ENCODE measurements around the gene TTC13.

DNA sequence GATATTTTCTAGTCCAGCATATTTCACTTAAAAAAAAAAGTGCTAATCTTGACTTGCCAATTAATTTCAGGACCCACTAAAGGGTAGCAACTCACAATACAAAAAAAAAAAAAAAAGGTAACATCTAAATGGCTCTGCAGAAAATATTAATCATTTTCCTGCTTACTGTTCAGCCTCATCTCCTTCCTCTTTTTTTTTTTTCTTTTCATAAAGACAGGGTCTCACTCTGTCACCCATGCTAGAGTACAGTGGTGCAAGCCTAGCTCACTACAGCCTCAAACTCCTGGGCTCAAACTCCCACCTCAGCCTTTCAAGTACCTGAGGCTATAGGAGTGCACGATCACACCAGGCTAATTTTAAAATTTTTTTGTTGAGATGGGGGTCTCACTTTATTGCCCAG lies 30.4 kb downstream of the TTC13 start:
- TF ChIP-seq, protein P1, sequence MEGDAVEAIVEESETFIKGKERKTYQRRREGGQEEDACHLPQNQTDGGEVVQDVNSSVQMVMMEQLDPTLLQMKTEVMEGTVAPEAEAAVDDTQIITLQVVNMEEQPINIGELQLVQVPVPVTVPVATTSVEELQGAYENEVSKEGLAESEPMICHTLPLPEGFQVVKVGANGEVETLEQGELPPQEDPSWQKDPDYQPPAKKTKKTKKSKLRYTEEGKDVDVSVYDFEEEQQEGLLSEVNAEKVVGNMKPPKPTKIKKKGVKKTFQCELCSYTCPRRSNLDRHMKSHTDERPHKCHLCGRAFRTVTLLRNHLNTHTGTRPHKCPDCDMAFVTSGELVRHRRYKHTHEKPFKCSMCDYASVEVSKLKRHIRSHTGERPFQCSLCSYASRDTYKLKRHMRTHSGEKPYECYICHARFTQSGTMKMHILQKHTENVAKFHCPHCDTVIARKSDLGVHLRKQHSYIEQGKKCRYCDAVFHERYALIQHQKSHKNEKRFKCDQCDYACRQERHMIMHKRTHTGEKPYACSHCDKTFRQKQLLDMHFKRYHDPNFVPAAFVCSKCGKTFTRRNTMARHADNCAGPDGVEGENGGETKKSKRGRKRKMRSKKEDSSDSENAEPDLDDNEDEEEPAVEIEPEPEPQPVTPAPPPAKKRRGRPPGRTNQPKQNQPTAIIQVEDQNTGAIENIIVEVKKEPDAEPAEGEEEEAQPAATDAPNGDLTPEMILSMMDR (IDR thresholded peaks at IDR 0.05), result no peak
- TF ChIP-seq POLR2A (IDR thresholded peaks at IDR 0.05), result no peak

Data from adrenal gland (tissue), 5 donors.